HUDEP-2 (cell line): ENCODE measurements around the gene SSBP3.
"Not testable (repeated sequence)": the region's sequence is repeated elsewhere in the genome, so short reads cannot be mapped to it uniquely, and the experiment has no call there.

ENCODE experiments used
- DNase-seq, 76 experiments: peaks; one replicate each; lab custom pipeline; 2025; ENCODE audit not compliant: unreplicated experiment in 76 of 76; lab: John Stamatoyannopoulos, UW

Gene SSBP3

DNA sequence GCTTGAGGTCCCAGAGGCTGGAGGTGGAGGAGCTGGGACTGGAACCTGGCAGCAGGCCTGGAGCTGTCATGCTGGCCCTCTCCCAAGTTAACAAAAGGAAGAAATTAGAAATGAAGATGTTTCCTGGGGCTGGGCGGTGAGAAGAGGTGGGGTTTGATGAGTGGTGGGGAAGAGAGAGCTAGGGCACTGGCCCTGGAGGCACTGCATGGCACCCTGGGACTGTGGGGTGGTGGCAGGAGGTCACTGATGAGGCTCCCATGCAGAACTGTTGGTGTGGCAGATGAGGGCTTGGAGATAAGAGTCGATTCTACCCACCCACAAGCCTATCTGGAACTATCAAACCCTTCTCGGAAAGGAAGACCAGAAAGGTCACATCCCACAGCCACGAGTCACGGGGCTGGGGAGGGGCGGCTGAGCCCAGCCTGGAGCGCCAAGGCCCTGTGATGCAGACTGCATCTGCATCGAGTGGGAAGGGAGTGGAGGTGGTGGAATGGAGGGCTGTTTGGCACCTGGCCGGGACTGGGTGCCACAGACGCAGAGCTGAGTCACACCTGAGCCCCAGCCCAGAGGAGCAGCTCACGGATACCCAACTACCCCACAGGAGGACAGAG lies 176.8 kb downstream of the SSBP3 start:
- DNase-seq = peak in 75 of 76 experiments; percentile 23 to 96 (median 87)

- no peak for DNase-seq
Observed at GRCh38 chr1:54228638-54229079, 177.5 kb downstream of the SSBP3 start.

DNA sequence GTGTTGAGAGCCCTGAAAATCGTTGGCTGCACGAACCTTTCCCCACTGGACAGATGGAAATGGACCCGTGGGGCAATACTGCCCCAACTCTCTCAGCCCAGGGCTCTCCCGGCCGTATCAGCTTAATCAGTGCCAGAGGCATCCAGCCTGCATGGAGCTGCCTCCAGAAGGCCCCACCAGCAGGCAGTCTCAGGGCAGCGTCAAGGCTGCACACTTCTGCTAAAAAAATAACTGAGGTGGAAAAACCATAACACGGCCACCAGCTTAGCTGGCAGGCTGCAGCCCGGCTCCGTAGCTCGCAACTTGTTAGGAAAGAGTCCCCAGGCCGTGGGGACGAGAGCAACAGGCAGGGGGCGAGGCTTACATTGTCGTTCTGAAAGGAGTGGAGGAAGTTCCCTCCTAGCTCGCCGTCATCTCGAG lies 178.3 kb downstream of the SSBP3 start:
- no peak for DNase-seq

- peak in 72 of 76 experiments; percentile 8 to 77 (median 47) for DNase-seq
Observed at GRCh38 chr1:54227091-54227602, 179.0 kb downstream of the SSBP3 start.

GRCh38 chr1:54225986-54226559 lies 180.1 kb downstream of the SSBP3 start:
- DNase-seq = no peak

DNA sequence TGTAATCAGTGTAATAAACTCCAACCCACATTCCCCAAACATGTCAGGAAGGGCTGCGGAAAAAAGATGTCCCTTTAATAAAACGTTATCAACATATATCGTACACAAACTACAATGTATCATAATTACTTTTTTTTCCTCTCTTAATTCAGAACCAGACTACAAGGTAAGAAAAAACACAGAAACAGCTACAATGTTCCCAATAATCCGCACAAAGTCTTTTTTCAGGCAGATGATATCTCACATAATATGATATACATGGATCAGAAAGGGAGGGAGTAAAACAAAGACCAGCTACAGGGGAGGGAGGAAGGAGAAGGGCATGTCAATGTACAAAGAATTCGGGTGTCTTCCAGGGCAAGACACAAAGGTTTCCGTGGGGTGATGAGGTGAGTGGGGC lies 180.8 kb downstream of the SSBP3 start:
- DNase-seq = no peak

DNA sequence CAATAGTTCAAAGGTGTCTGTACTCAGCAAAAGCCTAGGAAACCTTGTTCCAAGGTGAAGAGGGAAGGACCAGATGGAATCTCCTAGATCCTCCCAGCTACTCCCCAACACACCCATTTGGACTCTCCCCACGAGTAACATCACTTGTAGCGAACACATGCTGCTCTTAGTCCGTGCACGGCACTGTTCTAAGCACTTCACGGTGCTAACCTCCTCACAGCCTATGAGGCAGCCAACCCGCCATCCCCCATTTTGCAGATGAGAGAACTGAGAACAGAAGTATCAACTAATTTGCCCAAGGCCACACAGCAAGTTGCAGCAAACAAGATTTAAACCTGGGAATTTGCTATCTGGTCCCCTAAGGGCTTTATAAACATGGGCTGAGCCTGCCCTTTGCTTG lies 182.0 kb downstream of the SSBP3 start:
- no peak for DNase-seq

GRCh38 chr1:54223441-54224202 lies 182.6 kb downstream of the SSBP3 start:
- no peak for DNase-seq

GRCh38 chr1:54222711-54223110 lies 183.5 kb downstream of the SSBP3 start:
- no peak for DNase-seq

- DNase-seq = peak in 11 of 76 experiments; percentile 7 to 29 (median 18)
Observed at GRCh38 chr1:54221867-54222484, 184.2 kb downstream of the SSBP3 start.

DNA sequence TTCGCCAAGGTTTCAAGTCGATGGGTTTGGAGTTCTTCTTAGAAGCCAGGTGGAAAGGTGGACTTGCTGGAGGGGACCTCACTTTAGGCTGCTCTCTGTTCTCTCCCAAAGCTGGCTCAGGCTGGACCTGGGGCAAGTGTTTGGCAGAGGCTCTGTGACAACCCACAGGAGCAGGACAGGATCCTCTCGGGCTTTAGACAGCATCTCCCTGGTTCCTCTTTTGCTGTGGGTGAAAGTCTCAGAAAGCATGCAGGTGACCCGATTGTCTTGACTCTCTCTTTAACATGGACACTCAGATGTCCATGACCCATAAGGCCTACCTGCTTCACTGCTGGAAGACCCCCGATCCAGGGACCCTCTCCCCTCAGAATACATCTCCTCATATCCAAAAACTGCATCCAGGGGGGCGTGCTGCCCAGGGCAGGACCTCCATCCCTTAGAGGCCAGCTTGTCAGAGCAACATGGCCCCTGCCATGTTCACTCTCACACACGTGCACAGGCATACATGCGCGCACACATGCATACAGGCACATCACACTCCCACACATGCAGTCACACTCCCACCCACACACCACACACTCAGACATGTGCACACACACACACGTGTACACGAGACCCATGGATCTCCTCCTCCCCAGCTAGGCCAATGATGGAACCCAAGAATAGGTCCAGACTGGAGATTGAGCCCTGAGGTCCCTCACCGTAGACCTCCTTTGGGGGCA lies 184.9 kb downstream of the SSBP3 start:
- DNase-seq = peak in 1 of 76 experiments; percentile 3

DNA sequence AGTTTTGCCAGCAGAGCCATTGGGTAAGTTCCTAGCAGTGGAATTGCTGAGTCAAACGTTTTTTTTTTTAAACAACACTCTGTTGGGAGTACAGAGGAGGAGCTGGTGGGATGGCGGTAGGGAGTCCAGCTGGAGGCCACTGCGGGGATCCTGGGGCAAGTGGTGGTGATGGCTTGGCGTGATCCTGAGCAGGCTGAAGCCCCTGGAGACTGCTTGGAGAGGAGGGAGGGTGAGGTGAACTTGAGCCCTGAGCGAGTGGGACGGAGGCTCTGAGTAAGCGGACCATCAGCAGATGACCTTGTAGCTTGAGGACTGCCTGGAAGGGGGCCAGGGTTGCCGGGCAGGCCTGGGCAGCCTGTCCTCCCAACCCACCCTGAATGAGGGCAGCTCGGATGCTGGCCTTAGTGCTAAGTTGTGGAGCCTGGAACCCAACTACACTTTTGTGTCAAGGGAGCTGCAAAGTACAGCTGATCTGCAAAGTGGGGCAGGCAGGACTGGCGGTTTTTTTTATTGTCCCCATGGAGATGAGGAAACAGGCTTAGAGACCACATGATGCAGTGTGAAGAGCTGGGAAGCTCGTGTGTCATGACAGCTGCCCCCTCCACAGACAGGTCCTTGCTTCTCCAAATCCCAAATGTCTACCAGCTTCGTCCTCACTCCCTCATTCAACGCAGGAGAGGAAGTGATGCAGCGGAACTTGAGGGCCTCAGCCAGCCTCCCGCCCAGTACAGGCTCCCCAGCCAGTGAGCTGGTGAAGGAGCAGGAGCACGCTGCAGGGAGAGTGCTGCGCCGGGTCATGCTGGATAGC lies 186.0 kb downstream of the SSBP3 start:
- DNase-seq = peak in 2 of 76 experiments; percentile 9

- no peak for DNase-seq
Observed at GRCh38 chr1:54219688-54220003, 186.5 kb downstream of the SSBP3 start.

DNA sequence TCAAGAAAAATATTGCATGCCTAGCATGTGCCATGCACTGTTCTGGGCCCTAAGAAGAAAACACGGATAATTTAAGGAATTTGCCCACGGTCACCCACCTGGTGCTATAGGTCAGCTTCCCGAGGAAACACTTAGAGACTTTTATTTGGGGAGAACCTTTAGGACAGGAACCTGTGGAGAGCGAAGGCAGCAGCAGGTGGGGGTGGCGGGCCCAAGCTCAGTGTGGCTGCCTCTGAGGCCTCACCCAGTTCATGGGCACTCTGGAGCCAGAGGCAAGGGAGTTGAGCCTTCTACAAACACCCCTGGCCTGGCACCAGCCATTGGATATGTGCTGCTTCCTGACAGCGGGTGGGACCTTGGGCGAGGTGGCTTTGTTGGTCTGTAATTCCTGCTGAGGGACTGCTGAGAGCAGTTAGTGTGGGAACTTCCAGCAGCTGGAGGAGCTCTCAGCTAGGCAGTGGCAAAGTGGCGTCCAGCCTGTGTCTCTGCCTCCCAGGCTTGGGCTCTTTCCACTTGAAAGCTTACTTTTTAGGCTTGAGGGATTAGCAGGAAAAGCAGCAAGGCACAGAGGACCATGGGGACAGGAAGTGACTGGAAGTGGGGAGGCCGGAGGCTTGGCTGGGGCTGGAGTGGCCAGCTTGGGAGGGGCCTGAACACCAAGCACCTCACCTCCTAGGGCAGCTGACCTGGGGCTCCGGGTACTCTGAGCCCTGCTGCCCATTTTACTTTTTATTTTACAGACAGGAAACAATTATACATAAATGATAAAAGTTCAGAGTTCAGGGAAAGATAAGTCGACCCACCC lies 187.1 kb downstream of the SSBP3 start:
- no peak for DNase-seq

DNA sequence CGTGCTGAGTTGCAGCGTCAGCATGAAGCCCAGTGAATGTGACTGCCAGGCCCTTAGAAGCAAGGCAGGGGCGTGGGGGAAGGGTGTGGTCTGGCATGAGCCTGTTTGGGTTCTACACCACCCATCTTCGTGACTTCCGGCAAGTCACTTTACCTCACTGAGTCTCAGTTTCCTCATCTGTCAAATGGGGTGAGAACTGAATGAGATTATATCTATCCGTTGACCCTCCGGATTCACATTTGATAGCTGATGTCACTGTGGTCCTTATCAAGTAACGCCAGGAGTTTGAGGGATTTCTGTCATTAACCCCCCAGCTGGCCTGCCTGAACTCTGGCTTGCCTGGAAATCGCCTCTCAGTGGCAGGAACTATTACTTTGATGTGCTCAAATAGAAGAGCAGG lies 190.7 kb downstream of the SSBP3 start:
- DNase-seq = peak in 60 of 76 experiments; percentile 11 to 86 (median 46)

- DNase-seq = peak in 74 of 76 experiments; percentile 20 to 90 (median 71)
Observed at GRCh38 chr1:54212872-54213271, 193.3 kb downstream of the SSBP3 start.

DNA sequence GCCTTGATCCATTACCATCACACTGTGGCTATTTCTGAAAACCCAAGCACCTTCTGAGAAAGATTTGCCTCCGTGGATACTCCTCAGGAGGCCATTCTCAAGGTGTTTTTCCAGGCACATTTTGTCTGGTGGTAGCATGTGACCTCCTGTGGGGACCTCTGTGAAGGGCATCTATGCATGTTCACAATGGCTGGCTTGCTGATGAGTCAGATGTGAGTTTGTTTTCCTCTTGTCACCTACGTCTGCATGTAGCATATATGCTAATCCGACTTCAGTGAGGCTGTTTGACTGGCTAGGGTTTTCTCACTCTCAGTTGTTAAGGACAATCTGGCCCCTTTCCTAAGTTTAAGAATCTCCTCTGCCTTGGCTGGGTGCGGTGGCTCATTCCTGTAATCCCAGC lies 198.3 kb downstream of the SSBP3 start:
- DNase-seq = not testable (repeated sequence)

GRCh38 chr1:54207287-54207686 lies 198.9 kb downstream of the SSBP3 start:
- DNase-seq = no peak

GRCh38 chr1:54204199-54204598 lies 202.0 kb downstream of the SSBP3 start:
- DNase-seq = no peak
